Osteocyte (in vitro differentiated cells): Measurements from ENCODE around the gene PSRC1. TPM values are rescaled to one million over a fixed set of nuclear protein-coding genes. Genes with fewer than 3 reads are reported as not detected.
A peak's percentile ranks its signal among the peaks of the same experiment; 100 is the strongest.

ENCODE experiments used
- DNase-seq: peaks from one replicate; pipeline ENCODE4 v3.0.0; 2021; ENCODE audit warnings: mixed read lengths; ENCODE audit not compliant: unreplicated experiment; ENCODE audit errors: extremely low spot score
- H3K27ac Mint-ChIP-seq: one replicate; pipeline ENCODE4 v1.8.0; 2021; ENCODE audit warnings: mild to moderate bottlenecking, mixed read lengths; ENCODE audit not compliant: unreplicated experiment
- H3K27me3 Mint-ChIP-seq: one replicate; pipeline ENCODE4 v1.8.0; 2021; ENCODE audit warnings: mixed read lengths; ENCODE audit not compliant: unreplicated experiment
- H3K36me3 Mint-ChIP-seq: one replicate; pipeline ENCODE4 v1.8.0; 2021; ENCODE audit warnings: mixed read lengths; ENCODE audit not compliant: unreplicated experiment
- H3K4me1 Mint-ChIP-seq: one replicate; pipeline ENCODE4 v1.8.0; 2021; ENCODE audit warnings: mixed read lengths; ENCODE audit not compliant: unreplicated experiment
- H3K4me3 Mint-ChIP-seq: one replicate; pipeline ENCODE4 v1.8.0; 2021; ENCODE audit warnings: mild to moderate bottlenecking, moderate library complexity, mixed read lengths; ENCODE audit not compliant: unreplicated experiment
- H3K9me3 Mint-ChIP-seq: one replicate; pipeline ENCODE4 v1.8.0; 2021; ENCODE audit warnings: mixed read lengths; ENCODE audit not compliant: unreplicated experiment
- CTCF ChIP-seq: fragments of 200-600 bp; sonication (generic); IDR thresholded peaks from 2 replicates; pipeline ENCODE4 v1.5.0; 2021; ENCODE audit warnings: antibody characterized with exemption, mild to moderate bottlenecking, moderate library complexity
- total RNA-seq: library from RNA; stranded (reverse); gene quantifications from 2 replicates; pipeline ENCODE4 v1.2.1, GENCODE V29; 2021

PSRC1 gene
- total RNA-seq, 1 donor from 2014 or later: 9.3 TPM

- H3K4me3 Mint-ChIP-seq: no peak overlapping the region
- DNase-seq: no peak
- peaks cover 29% of the 10 kb centered on the region for H3K4me1 Mint-ChIP-seq
- no peaks in the 10 kb centered on the region for H3K9me3 Mint-ChIP-seq
- no peak overlapping the region for H3K27ac Mint-ChIP-seq
- no peaks in the 10 kb centered on the region for H3K36me3 Mint-ChIP-seq
- no peaks in the 10 kb centered on the region for H3K27me3 Mint-ChIP-seq
- TF ChIP-seq CTCF: no peak
These were observed 18.9 kb upstream of the PSRC1 start for GRCh38 chr1:109301874-109302273.

- no peak for DNase-seq
- no peak for TF ChIP-seq CTCF
- Mint-ChIP-seq H3K27ac (no peak overlapping the region), H3K4me3 (no peak overlapping the region), H3K9me3 (no peaks in the 10 kb centered on the region), H3K4me1 (peaks cover 23% of the 10 kb centered on the region), H3K36me3 (no peaks in the 10 kb centered on the region), H3K27me3 (no peaks in the 10 kb centered on the region)
These were observed 17.8 kb upstream of the PSRC1 start for GRCh38 chr1:109300650-109301151.

- no peak overlapping the region for H3K4me3 Mint-ChIP-seq
- no peak for DNase-seq
- no peak for TF ChIP-seq CTCF
- H3K27ac Mint-ChIP-seq: peak overlapping the region; percentile 81
- H3K27me3 Mint-ChIP-seq: no peaks in the 10 kb centered on the region
- H3K9me3 Mint-ChIP-seq: no peaks in the 10 kb centered on the region
- no peaks in the 10 kb centered on the region for H3K36me3 Mint-ChIP-seq
- peaks cover 23% of the 10 kb centered on the region for H3K4me1 Mint-ChIP-seq
These were observed 16.8 kb upstream of the PSRC1 start for GRCh38 chr1:109299558-109300343.

- H3K9me3 Mint-ChIP-seq: no peaks in the 10 kb centered on the region
These were observed 16.0 kb upstream of the PSRC1 start for GRCh38 chr1:109298666-109299557.

More at GRCh38 chr1:109298666-109299557, 16.0 kb upstream of the PSRC1 start:
- Mint-ChIP-seq H3K4me1 (peaks cover 23% of the 10 kb centered on the region), H3K27me3 (peaks cover 2% of the 10 kb centered on the region), H3K4me3 (no peak overlapping the region), H3K36me3 (no peaks in the 10 kb centered on the region), H3K27ac (peak overlapping the region; percentile 81)
- no peak for DNase-seq
- no peak for TF ChIP-seq CTCF
